Astrocyte (in vitro differentiated cells and primary cell): Measurements from ENCODE around the gene MED28.

ENCODE experiments used
- EZH2 ChIP-seq: IDR thresholded peaks from 2 replicates; pipeline ENCODE4 v1.6.1; 2012; ENCODE audit warnings: mild to moderate bottlenecking, low read length, inconsistent platforms; ENCODE audit not compliant: insufficient read depth
- TF ChIP-seq, protein P1 (sequence below): IDR thresholded peaks from 2 replicates; pipeline ENCODE4 v1.5.1; 2011; ENCODE audit warnings: low read depth, mild to moderate bottlenecking, inconsistent platforms, low read length, moderate library complexity; ENCODE audit not compliant: insufficient read depth

DNA sequence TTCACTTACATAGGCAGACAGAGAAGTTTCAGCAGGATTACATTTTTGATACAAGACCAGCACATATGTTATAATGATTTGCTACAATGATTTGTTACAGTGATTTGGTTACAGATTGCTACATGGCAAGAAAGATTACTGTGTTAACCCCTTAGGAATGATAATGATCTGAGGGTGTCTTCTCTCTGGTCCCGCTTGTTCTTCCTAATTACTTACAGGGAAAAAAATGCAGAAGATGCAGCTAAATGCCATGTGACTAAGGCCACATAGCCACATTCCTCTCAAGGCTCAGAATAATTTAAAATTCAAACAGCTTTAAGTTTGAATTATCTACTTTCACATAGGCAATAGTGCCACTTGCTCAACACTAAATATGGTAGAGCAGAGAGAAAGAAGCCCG lies 47.2 kb upstream of the MED28 start:
- TF ChIP-seq, protein P1, sequence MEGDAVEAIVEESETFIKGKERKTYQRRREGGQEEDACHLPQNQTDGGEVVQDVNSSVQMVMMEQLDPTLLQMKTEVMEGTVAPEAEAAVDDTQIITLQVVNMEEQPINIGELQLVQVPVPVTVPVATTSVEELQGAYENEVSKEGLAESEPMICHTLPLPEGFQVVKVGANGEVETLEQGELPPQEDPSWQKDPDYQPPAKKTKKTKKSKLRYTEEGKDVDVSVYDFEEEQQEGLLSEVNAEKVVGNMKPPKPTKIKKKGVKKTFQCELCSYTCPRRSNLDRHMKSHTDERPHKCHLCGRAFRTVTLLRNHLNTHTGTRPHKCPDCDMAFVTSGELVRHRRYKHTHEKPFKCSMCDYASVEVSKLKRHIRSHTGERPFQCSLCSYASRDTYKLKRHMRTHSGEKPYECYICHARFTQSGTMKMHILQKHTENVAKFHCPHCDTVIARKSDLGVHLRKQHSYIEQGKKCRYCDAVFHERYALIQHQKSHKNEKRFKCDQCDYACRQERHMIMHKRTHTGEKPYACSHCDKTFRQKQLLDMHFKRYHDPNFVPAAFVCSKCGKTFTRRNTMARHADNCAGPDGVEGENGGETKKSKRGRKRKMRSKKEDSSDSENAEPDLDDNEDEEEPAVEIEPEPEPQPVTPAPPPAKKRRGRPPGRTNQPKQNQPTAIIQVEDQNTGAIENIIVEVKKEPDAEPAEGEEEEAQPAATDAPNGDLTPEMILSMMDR = no peak
- no peak for TF ChIP-seq EZH2
